Muscle of back (tissue), 11 donors: ENCODE results near the gene COL3A1. TPM values are rescaled to one million over a fixed set of nuclear protein-coding genes. Genes with fewer than 3 reads are reported as not detected.

ENCODE experiments used
- DNase-seq, 3 donors: peaks; one replicate each; pipeline versions ENCODE4 v3.0.0 to v3.0.0-alpha.2; 2013
- polyA plus RNA-seq, 10 donors: library from polyadenylated mRNA; unstranded; fragments of 120-200 nt; gene quantifications; one replicate each; pipeline ENCODE4 v1.2.1, GENCODE V29; 2013; ENCODE audit not compliant: insufficient read length in 10 of 10

COL3A1 gene
- polyA plus RNA-seq, 10 donors, result 5,641 to 11,027 (median 7,479) TPM

- peak in 1 of 3 donors; percentile 83 for DNase-seq
Observed at GRCh38 chr2:189013671-189014448, 39.7 kb downstream of the COL3A1 start.

DNA sequence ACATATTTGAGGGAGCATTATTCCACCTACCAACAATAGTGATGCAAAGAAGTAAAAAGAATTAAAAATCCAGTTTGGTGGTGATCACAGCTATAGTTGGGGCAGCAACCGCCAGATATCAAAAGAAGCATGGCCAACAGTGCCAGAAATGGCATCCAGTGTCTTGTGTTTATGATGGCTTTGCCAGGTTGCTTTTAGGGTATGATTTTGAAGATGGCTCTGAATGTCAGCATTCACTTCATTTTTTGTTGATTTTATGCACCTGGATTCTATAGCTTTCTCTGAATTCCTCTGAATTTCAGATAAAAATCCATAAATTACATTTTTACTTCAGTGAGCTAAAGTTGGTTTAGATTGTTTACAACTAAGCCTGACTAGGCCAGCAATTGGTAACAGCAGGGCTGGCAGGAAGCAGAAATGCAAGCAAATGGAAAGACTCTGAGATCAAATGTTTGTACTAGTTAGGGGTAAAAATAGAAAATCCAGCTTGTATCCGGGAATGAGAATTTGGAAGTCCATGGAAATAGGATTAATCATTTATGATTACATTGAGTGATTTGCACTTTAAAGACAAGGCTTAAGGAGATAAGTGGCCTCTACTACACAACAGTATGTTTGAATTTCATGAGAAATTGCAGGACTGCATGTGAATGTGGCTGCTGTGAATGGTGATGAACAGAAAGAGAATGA is 40.4 kb downstream of the COL3A1 start:
- DNase-seq, result peak in 1 of 3 donors; percentile 80

DNA sequence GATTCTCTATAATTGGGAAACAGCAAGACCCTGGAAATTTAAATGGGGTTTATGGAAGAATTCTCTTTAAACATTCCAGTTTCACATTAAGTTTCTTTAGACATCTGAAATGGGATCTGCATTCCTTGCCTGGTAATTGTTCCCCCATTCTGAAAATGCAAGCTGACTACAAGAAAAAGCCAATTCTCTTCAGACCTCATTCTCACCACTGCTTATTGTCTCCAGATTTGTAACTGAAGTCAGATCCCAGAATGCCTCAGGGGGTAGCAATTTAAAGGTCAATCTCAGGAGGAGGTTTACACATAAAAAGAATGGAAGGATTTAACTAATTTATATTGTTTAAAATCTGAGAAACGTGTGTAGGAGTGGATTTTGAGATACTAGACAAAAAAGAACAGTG is 41.2 kb downstream of the COL3A1 start:
- peak in 1 of 3 donors; percentile 67 for DNase-seq

- peak in 1 of 3 donors; percentile 38 for DNase-seq
Observed at GRCh38 chr2:189016311-189016861, 42.2 kb downstream of the COL3A1 start.

DNA sequence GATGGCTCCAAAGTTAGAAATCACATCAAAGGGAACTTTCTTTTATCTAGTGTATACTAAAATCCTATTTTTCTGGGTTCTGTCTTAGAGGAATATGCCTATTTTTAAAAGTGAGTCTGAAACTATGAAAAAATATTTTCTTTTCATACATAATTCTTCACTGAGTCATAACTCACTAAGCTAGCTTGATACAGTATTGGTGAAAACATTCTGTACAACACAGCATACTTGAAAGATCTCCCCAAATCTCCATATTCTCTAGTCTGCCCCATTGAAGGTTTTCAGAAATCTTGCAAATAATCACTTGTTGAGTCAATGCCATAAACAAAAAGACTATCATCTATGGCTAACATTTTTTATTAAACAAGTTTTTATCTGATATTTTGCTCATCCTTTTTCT is 44.5 kb downstream of the COL3A1 start:
- DNase-seq, result no peak

GRCh38 chr2:189020179-189020578 is 46.0 kb downstream of the COL3A1 start:
- no peak for DNase-seq

DNA sequence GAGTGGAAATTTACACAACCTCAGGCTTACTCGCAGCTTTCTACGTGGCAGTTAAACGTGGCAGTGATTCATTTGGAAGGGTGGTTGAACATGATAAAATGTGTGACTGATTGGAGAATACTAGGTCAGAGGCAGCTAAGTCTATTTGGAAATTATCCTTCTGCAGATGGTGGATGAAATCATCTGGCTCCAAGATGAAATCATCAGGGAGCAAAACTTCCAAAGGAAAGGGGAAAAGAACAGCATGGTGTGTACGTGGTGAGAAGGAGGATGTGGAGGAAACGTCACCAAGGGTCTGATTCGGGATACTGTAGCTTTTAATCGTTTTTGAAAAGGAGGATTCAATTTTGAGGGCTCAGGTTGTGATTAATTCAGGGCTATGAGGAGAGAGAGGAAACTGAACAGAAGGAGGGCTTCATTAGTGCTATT is 47.9 kb downstream of the COL3A1 start:
- peak; percentile 92 to 96 (median 95) for DNase-seq

DNA sequence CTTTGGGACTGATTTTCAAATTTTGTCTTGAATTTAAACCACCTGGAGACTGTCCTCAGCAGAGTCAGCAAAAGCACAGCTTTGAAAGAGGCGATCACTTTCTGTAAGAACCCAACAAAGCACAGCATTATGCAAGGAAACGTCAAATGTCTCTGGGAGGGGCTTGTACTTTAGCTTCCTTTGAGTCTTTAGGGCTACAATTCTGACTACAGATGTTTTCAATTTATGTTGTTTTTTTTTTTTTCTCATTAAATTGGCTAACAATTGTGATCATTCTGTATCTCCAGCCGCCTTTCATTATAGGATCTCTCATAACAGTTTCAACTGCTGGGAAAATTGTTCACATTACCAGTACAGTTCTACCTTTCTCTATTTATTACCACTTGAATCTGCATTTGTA is 48.3 kb downstream of the COL3A1 start:
- peak; percentile 83 to 93 (median 83) for DNase-seq

DNA sequence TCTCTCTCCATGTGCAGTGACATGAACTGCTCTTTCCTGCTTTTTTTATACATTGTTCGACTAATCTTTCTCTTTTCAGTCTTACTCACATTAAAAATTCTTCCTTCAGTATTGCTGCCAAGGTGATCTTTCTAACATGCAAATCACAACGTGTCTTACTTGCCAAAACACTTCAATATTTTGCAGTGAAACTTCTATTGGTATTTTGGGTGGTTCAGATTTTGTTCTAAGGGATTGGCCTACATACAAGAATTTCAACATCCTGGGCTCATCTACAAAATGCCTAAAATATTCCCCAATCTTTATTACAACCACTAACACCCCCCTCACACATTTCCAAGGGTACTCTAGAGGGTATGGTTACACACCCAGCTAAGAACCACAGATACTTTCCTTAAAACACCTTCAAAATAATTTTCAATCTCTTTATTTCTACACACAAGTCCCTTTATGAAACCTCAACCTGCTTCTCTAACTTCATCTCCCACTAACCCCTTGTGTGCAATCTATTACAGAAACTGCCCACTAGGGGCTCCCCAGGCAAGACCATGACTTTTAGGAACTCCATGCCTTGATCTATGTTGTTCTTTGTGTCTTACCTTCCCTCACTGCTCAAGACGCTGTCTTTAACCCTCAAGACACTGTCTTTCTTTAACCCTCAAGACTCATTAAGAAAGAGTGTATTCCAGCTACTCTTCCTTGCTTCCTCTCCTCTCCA is 50.9 kb downstream of the COL3A1 start:
- peak in 1 of 3 donors; percentile 69 for DNase-seq

DNA sequence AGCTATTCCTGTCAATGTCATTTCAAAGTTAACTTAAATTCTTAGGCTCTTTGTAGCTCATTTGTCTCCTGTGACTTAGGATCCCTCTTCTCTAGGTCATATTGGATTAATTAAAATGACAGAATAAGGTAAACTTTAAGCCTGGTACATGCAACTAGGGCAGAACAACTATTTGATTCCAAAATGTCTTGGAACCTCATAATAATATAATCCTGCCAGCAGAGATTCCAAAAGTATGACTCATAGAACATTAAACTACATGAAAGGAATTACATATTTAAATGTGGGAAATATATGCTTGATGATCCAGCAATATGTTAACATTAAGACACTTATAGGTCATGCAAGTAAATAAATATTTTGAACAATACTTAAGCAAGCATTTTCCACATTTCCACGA is 63.3 kb downstream of the COL3A1 start:
- DNase-seq, result peak in 2 of 3 donors; percentile 49 to 62

DNA sequence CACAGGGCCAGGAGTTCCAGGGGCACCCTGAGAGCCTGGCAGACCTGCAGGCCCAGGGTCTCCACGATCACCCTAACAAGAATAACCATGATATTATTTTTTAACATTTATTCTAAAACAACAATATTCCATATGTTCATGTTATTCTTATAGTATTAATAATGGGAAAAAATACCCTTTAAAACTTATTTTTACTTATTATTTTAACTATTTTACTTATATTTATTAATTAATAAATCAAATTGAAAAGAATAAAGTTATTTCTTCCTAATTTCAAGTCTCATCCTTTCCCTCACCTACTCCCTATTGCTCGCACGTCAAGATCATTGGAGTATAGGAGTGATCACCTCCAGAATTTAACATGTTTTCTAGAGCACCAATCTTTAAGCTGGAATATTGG is 71.7 kb downstream of the COL3A1 start:
- no peak for DNase-seq

- DNase-seq, result no peak
Observed at GRCh38 chr2:189046320-189046719, 72.1 kb downstream of the COL3A1 start.

DNA sequence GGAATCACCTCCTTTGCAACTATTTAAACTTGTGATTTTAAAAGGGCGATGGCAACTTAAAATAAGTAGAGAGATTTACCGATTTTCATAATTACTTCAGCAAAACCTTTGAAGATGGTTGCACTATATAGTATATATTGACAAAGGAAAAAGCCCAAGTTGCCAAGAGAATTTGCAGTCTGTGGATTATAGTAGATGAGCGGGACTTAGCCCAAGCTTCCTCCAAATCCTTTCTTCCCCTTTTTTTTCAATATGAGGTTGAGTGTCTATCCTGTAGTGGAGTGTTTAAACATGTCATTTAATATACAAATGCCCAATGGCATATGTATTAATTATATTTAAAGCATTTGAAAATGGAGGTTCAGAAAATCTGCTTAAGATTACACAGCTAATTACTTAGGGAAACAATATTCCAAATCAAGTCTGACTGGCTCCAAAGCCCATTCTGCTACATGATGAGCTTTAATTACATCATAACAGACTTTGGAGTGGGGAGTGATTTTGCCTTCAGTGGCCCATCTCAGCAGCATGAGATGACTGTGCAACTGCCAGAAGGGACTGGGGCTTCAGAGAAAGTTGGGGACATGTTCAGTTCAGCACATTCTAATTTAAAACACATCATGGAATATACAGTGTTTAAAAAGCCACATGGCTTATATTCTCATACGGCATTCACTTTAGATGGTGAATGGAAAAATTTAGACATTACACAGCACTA is 73.2 kb downstream of the COL3A1 start:
- DNase-seq, result no peak

DNA sequence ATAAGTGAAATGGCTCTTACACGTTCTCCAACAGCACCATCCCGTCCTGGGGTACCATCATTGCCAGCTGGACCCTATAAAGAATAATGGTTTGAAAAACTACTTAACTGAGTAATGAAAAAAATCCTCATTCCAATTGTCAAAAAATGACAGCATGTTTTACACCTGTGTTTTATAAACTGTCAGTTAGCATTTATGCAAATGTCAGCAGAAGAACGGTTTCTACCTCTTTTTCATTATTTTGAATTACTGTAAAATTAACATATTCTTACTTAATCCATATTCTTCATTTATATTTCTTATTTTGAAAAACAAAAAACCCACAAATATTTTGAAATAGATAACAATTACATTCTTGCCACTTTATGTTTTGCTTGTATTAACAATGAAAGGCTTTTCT is 74.0 kb downstream of the COL3A1 start:
- DNase-seq, result no peak

- no peak for DNase-seq
Observed at GRCh38 chr2:189049709-189050164, 75.6 kb downstream of the COL3A1 start.

GRCh38 chr2:189050165-189050712 is 76.1 kb downstream of the COL3A1 start:
- no peak for DNase-seq

GRCh38 chr2:189056200-189057106 is 82.3 kb downstream of the COL3A1 start:
- DNase-seq, result no peak

DNA sequence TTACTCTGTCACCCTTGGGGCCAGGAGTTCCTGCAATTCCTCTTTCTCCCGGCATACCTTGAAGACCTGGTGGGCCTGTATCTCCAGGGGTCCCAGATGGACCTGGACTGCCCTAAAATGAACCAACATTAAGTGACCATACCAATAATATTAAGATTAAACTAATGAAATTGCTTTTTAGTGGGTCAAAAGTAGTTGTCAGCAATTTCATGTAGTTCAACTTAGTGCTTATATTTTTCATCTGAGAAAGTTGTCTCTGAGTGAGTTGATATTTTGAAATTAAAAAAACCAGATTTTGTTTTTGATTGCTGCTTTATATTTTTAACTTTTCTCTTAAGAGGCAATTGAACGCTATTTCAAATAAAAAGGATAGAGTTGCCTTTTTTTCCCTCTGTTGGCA is 83.1 kb downstream of the COL3A1 start:
- no peak for DNase-seq

- DNase-seq, result no peak
Observed at GRCh38 chr2:189060096-189060642, 86.0 kb downstream of the COL3A1 start.
